Stimulated activated CD8-positive, alpha-beta memory T cell treated with anti-CD3 and anti-CD28 coated beads, Interleukin-4, amount 100 ng/mL, for 4 hours (primary cell): ENCODE data around the gene IL1RAPL2.
"Not testable (repeated sequence)": the region's sequence is repeated elsewhere in the genome, so short reads cannot be mapped to it uniquely, and the experiment has no call there.

ENCODE experiments used
- DNase-seq, 2 donors: peaks; one replicate each; pipeline ENCODE4 v3.0.0-alpha.2; 2020; ENCODE audit warnings: low read depth in 2 of 2, low spot score in 1 of 2

Gene IL1RAPL2

GRCh38 chrX:105553118-105553517 lies 987.1 kb downstream of the IL1RAPL2 start:
- DNase-seq, result no peak

- DNase-seq, result no peak
Measured at GRCh38 chrX:105564501-105564900, 998.5 kb downstream of the IL1RAPL2 start.

GRCh38 chrX:105565856-105566255 lies 999.9 kb downstream of the IL1RAPL2 start:
- DNase-seq, result no peak

- DNase-seq, result no peak
Measured at GRCh38 chrX:105567082-105567481, 1001.1 kb downstream of the IL1RAPL2 start.

- no peak for DNase-seq
Measured at GRCh38 chrX:105608745-105609144, 1042.7 kb downstream of the IL1RAPL2 start.

GRCh38 chrX:105609530-105609929 lies 1043.5 kb downstream of the IL1RAPL2 start:
- no peak for DNase-seq

- no peak for DNase-seq
Measured at GRCh38 chrX:105610411-105610810, 1044.4 kb downstream of the IL1RAPL2 start.

- DNase-seq, result no peak
Measured at GRCh38 chrX:105618393-105619101, 1052.5 kb downstream of the IL1RAPL2 start.

GRCh38 chrX:105634180-105634579 lies 1068.2 kb downstream of the IL1RAPL2 start:
- DNase-seq, result no peak

GRCh38 chrX:105635794-105636193 lies 1069.8 kb downstream of the IL1RAPL2 start:
- no peak for DNase-seq

GRCh38 chrX:105636667-105637066 lies 1070.7 kb downstream of the IL1RAPL2 start:
- DNase-seq, result no peak

GRCh38 chrX:105645667-105646357 lies 1079.8 kb downstream of the IL1RAPL2 start:
- no peak for DNase-seq

- DNase-seq, result no peak
Measured at GRCh38 chrX:105646592-105647372, 1080.8 kb downstream of the IL1RAPL2 start.

- no peak for DNase-seq
Measured at GRCh38 chrX:105647749-105648148, 1081.8 kb downstream of the IL1RAPL2 start.

- no peak for DNase-seq
Measured at GRCh38 chrX:105648732-105649131, 1082.7 kb downstream of the IL1RAPL2 start.

- no peak for DNase-seq
Measured at GRCh38 chrX:105650577-105650976, 1084.6 kb downstream of the IL1RAPL2 start.

GRCh38 chrX:105650986-105651385 lies 1085.0 kb downstream of the IL1RAPL2 start:
- DNase-seq, result no peak

GRCh38 chrX:105653891-105654290 lies 1087.9 kb downstream of the IL1RAPL2 start:
- no peak for DNase-seq

- no peak for DNase-seq
Measured at GRCh38 chrX:105658136-105658535, 1092.1 kb downstream of the IL1RAPL2 start.

GRCh38 chrX:105662248-105662647 lies 1096.2 kb downstream of the IL1RAPL2 start:
- DNase-seq, result no peak

GRCh38 chrX:105664243-105664642 lies 1098.2 kb downstream of the IL1RAPL2 start:
- no peak for DNase-seq

GRCh38 chrX:105684288-105684687 lies 1118.3 kb downstream of the IL1RAPL2 start:
- not testable (repeated sequence) for DNase-seq
